NCI-H446 (cell line): Measurements from ENCODE around the gene TNS3.

ENCODE experiments used
- DNase-seq, 2 experiments: peaks; one replicate each; lab custom pipeline; 2025; lab: John Stamatoyannopoulos, UW

Gene TNS3

GRCh38 chr7:47484923-47485639 lies 96.8 kb downstream of the TNS3 start:
- DNase-seq: no peak

- no peak for DNase-seq
Measured at GRCh38 chr7:47484457-47484856, 97.5 kb downstream of the TNS3 start.

DNA sequence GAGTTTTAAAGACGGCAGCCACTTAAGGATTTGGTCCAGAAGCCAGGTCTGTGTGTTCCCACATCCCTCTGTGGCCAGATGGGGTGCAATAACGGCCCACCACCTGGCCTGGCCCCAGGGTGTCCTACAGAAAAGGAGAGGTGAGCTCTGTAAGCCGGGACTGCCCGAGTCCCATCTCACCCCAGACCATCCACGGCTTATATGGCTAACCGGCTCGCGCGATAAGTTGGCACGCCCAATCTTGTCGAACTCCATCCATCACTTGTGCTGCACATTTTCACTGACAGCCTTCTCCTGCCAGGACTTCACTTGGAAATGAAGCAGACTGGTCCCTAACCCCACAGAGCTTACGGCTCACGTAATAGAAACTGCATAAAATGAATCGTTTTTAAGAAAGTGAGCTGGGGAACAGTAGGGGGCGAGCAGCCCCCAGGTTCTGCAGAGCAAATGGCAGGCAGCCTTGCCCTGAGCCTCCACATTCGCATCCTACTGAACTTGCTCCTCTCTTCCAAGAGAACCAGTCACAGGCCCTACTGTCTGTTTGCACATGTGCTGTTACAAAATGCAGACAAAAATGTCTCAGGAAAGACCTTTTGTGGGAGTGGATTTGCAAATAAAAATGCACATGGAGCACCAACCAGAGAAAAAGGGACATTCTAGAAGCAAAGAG lies 98.2 kb downstream of the TNS3 start:
- DNase-seq: no peak

- DNase-seq: no peak
Measured at GRCh38 chr7:47482013-47482875, 99.7 kb downstream of the TNS3 start.

DNA sequence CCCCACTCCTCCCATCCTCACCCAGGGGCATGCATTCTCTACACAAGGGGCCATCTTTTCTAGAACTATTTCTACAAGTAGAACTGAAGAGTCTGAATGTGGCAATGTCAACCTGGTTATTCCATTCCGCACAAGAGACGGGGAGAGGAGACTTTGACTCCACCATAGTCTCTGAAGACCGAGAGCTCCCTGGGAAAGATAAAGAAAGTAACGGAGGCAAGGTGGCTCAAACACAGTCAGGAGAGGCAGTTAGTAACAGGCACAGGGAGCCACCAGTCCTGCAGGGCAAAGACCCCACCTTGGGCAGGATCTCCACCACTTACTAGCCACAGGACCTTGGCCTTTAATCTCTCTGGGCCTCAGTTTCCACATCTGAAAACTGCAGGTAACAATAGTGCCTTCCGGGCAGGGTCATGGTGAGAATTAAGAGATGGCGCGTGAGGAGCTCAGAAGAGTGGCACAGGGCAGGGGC lies 100.3 kb downstream of the TNS3 start:
- DNase-seq: no peak

DNA sequence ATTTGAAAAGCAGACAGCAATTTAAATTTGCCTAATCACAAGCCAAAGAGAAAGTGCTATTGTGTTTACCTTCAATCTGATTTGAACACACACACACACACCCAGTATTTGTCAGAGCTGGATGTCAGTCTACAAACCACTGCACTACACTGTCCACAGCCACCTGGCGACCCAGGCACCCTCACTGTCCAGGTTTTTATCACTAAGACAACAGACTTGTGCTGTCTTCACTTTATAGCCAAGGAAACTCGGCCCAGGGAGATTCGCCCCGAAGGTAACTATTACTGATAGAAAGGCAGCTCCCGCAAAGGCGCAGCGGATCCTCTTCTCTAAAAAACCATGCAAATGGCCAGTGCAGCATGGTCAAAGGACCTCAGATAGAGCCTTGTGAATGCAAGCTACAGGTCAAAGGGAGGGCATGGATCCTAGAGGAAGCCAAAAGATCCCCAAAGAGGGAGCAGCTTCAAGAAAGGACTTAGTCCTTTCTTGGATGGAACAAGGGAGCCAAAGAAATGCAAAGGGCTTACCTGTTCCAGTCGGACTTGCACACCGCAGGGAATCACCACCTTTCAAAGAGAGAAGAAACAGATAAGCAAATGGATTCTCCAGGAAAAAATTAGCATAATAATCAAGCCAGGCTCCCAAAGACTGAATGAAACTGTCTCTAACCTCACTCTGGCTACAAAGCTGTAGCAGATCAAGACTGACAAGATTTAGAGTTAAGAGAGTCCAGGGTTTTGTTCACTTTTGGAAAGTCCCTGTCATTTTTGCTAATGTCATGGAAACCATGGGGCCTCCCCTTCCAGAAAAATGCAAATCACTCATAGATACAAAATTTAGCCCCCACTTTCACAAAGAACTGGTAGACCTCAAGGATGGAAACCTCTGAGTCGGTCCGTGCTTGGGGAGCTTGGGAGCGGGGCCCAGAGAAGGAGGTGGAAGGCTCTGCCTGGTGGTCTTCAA lies 101.1 kb downstream of the TNS3 start:
- DNase-seq: no peak

DNA sequence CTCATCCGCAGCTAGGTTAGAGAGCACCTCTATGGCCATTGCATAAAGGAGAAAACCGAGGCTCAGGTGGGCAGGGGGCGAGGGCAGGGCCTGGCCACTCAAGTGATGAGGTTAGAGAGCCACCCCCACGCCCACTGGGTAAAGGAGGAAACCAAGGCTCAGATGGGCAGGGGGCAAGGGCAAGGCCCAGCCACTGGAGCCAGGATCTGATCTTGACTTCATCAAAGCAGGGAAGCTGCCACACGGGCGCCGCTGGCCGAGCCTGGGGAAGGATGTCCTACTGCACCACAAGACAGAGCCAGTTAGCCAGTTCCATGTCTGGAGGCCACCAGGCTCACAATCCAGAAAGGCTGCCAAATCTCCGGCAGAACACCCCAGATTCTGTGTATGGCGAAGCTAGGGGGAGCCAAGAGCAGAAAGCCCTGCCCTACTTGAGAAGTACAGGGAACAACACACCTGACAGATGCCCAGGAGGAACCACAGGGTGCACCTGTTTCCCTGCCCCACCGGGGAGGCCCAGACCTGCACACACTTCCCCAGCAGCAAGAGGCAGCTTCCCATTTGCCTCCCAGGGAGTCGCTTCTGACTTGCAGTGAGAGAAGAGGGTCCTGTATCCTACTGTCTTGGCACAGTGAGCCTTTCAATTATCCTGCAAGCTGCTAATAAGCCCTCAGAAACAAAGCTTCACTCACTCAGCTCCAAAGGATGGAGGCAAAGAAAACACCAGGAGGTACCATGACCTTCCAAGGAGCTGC lies 101.9 kb downstream of the TNS3 start:
- DNase-seq: no peak

GRCh38 chr7:47478926-47479711 lies 102.8 kb downstream of the TNS3 start:
- no peak for DNase-seq

DNA sequence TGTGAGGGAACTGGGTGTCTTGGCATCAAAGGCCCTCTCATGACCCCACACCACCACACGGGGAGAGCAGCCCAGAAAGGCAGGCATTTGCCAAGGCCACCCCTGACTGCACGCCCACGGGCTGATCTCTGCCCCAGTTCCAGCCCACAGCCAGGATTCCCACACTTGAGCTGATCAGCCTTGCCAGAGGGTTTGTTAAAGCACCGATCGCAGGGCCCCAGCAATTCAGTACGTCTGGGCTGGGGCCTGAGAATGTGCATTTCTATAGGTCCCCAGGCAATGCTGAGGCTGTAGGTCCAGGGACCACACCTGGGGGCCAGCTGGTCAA lies 103.9 kb downstream of the TNS3 start:
- no peak for DNase-seq

DNA sequence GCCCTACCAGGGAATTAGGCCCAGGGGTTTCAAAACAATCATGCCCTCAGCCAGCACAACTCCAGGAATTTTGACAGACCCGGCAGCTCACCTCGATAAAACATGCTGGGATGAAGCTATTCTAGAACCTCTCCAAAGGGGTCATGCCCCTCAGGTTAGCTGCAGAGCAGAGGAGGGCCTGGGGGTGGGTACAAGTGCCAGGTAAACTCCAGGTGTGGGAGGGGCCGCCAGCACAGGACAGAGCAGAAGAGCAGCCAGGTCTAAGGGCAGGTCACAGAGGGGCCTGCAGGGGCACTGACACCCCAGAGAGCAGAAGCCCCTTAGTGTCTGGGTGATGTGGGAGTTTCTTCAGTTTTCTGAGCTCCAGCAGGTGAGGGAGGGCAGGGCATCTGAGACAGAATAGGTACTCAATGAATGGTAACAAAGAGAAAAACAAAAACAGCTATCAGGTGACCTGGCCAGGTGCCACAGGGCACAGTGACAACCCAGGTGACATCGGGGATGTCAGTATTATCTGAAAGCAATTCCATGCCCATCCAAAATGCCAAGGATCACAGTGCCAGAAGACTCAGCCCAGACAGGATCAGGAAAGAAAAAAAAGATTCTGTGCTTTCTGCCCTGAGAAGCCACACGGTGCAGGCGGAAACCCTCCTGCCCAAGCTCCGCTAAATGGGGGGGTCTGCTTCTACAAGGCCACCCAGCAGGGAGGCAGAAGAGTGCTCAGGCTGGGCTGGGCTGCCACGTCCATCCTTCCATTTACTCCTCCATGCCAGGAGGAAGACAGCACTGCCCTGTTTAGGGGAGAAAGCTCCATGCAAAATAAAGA lies 104.5 kb downstream of the TNS3 start:
- no peak for DNase-seq

GRCh38 chr7:47475880-47476227 lies 106.1 kb downstream of the TNS3 start:
- DNase-seq: no peak

- DNase-seq: no peak
Measured at GRCh38 chr7:47474937-47475879, 106.7 kb downstream of the TNS3 start.

DNA sequence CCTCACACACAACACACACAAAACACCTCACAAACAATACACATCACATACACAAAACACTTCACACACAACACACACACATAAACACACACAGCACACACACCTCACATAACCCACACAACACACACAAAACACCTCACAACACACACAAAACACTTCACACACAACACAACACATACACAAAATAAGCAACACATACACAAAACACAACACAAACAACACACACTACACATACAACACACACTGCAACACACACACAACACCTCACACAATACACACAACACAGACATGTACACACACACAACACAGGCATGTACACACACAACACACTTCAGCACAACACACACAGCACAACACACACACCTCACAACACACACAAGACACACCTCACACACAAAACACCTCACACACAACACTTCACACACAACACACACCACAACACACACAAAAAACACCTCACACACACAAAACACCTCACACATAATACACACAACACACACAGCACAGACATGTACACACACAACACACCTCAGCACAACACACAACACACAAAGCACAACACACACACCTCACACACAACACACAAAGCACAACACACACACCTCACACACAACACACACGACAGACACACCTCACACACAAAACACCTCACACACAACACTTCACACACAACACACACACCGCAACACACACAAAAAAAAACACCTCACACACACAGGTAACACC lies 107.5 kb downstream of the TNS3 start:
- DNase-seq: no peak

- no peak for DNase-seq
Measured at GRCh38 chr7:47473499-47474210, 108.3 kb downstream of the TNS3 start.

- DNase-seq: no peak
Measured at GRCh38 chr7:47472444-47473157, 109.3 kb downstream of the TNS3 start.

- no peak for DNase-seq
Measured at GRCh38 chr7:47471831-47472230, 110.1 kb downstream of the TNS3 start.
